NB4 (cell line): ENCODE data around the gene PRPS1.

ENCODE experiments used
- POLR2A ChIP-seq: IDR thresholded peaks from 2 replicates; pipeline ENCODE4 v1.6.1; 2011; ENCODE audit warnings: mild to moderate bottlenecking; ENCODE audit not compliant: insufficient read length; ENCODE audit errors: extremely low read depth
- TF ChIP-seq, protein P1 (sequence below): IDR thresholded peaks from one replicate; pipeline ENCODE4 v1.5.1; 2012; ENCODE audit warnings: low read depth, low read length

DNA sequence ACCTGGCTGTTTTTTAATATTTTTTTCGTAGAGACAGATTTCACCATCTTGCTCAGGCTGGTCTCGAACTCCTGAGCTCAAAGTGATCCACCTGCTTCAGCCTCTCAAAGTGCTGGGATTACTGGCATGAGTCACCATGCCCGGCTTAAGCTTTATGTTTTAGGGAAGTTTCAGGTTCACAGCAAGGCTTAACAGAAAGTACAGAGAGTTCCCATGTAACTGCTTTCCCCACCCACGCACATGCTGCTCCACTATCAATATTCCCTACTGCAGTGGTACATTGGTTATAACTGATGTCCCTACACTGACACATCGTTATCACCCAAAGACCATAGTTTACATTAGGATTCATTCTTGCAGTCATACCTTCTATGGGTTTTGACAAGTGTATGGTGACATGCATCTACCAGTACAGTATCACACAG, 62.7 kb downstream of the PRPS1 start:
- TF ChIP-seq, protein P1, sequence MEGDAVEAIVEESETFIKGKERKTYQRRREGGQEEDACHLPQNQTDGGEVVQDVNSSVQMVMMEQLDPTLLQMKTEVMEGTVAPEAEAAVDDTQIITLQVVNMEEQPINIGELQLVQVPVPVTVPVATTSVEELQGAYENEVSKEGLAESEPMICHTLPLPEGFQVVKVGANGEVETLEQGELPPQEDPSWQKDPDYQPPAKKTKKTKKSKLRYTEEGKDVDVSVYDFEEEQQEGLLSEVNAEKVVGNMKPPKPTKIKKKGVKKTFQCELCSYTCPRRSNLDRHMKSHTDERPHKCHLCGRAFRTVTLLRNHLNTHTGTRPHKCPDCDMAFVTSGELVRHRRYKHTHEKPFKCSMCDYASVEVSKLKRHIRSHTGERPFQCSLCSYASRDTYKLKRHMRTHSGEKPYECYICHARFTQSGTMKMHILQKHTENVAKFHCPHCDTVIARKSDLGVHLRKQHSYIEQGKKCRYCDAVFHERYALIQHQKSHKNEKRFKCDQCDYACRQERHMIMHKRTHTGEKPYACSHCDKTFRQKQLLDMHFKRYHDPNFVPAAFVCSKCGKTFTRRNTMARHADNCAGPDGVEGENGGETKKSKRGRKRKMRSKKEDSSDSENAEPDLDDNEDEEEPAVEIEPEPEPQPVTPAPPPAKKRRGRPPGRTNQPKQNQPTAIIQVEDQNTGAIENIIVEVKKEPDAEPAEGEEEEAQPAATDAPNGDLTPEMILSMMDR, result no peak
- no peak for TF ChIP-seq POLR2A
